NCI-H510A (cell line): ENCODE data around the gene BNC2.

Experiments
- DNase-seq: peaks from one replicate; lab custom pipeline; 2025; lab: John Stamatoyannopoulos, UW

Gene BNC2

GRCh38 chr9:16869131-16869881 lies 1.2 kb downstream of the BNC2 start:
- DNase-seq: no peak

DNA sequence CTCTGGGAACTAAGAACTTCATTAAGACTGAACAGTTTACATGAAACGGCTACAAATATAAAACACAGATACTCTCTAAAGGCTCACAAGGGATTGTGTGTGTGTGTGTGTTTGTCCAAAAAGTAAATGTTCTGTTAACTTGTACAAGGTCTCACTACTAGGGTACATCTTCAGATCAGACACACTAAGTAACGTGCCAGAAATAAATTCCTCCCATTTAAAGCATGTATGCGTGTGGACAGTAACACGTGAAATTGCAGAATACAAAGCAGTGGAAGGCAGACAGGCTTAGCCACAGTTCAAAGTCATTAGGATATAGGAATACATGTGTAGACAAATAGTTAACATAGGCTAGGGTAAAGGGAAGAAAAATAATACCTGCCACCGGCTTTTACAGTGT lies 1.8 kb downstream of the BNC2 start:
- DNase-seq: no peak

DNA sequence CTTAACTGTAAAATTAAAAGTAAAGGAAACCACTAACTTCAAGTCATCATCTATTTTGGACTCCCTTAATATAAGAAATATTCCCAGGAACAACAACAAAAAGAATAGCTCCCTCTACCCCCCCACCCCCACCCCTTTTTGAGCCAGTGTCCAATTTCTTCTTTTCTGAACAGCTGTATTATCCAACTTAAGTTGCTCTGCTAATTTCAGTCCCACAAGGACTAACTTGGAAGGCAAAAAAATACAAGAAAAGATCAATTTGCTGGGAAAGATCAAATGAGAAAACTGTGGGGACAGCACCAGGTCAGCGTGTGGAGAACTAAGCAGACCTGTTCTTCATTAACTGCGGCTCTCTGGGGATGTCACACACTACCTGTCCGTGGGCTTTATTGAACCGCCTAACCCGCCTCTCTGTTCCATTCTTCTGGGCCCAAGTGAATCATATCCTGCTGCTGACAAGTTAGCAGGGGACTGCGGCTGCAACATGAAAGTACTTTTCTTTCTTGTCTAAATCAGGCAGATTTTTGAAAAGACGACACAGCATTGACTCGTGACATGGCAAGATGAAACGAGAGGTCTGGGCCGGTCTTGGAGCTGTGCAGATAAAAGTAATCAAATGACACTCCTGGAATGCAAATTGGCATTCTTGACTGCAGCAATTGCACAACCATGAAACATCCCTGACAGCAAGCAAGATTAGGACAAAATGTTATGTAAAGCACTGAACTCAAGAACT lies 2.7 kb downstream of the BNC2 start:
- no peak for DNase-seq

GRCh38 chr9:16866587-16866986 lies 3.9 kb downstream of the BNC2 start:
- no peak for DNase-seq

GRCh38 chr9:16864649-16865434 lies 5.6 kb downstream of the BNC2 start:
- no peak for DNase-seq

GRCh38 chr9:16848179-16848578 lies 22.3 kb downstream of the BNC2 start:
- no peak for DNase-seq

- no peak for DNase-seq
Measured at GRCh38 chr9:16846986-16847385, 23.5 kb downstream of the BNC2 start.

DNA sequence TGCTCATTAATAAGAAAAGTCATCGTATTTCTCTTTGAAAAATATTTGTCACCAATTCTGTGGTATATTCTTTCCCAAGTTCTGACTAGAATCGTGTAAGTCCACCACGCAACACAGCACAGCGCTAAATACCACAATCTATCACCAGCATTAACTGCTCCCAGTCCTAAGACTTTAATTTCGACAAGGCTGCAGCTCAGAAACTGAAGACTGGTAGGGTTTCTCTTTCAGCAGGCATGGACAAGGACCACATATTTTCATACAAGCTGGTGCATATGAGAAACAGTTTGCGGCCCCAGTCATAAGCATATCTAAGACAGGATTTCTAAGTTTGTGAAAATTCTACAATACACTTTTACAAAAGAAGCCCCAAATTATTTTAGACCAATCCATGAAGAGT lies 24.1 kb downstream of the BNC2 start:
- no peak for DNase-seq

- no peak for DNase-seq
Measured at GRCh38 chr9:16834817-16835216, 35.7 kb downstream of the BNC2 start.

DNA sequence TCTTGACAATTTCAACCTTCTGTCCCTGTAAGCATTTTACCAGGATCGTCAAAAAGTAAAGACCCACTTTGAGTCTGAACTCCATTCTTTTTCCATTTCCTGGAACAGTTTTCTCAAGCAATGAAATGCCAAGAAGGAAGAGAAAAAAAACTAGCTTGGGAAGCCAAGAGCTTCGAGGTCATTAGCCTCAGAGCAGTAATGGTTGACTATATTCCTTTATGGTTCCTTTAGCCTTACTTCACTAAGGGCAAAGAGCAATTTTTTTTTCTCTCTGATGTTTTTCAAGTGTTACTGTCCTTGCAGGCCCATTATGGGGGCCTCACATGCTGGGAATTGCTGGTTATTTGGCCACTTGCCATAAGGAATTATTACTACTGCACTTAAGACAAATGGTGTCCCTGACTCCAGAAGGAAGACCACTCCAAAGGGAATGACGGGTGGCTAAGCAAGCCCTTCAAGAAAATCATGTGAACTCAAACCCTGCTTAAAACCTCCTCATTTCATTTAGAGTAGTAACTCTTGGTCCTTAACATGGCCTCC lies 37.1 kb downstream of the BNC2 start:
- no peak for DNase-seq

DNA sequence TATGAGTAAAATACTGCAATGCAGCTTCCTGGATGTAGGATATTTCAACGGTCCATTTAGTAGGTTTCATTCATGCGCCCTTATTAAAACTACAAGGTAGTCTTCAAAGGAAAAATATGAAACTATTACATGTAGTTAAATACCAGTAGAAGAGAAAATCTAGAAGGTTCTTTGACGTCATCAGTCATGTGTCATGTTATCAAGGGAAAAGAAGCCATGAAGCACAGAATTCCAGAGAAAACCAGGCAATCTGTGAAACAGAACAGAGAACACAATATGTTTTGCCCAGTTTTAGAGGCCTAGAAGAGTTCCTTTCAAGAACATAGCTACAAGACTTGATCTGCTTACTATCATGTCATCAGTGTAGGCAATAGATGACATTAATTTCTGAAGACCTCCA lies 38.4 kb downstream of the BNC2 start:
- no peak for DNase-seq

GRCh38 chr9:16830806-16831205 lies 39.7 kb downstream of the BNC2 start:
- DNase-seq: no peak

DNA sequence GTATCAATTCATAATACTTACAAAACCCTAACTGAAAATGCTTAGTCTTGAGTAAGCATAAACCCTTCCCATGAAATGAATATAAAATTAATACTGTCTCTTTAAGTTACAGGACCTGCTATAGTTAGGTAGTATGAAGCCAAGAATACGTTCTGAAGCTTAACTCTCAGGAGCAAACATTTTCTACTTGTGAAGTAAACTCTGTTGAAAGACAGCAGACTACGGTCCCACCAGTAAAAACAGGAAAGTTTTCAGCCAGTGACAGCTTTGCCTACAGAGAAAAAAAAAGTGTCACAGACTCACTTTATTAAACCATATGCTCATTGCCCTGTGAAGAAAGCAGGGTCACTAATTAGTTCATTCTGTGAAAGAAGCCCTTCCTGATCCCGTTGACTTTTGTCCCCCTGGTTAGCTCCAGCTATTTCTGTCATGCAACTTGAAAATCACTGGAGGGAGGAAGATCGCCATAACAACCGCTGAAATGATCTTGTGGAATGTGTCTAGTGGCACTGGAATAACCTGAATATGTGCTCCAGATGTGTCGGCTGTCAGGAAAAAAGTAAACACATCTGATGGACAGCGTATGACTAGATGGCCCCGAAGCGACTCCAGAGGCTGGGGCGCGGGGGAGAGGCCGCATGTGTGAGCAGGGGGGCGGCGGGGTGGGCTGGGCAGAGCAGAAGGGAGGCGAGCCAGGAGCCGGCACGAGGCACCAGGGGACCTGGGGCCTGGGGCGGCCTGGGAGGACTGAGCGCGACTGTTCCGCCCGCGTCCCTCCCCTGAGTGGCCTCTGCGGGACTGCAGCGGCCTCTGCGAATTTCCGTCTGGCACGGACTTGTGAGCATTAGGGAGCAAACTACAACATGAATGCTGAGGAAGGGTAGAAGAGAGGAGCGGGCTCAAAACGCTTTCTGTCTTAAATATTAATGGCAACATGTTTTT lies 41.9 kb downstream of the BNC2 start:
- no peak for DNase-seq

- no peak for DNase-seq
Measured at GRCh38 chr9:16825971-16826625, 44.4 kb downstream of the BNC2 start.

DNA sequence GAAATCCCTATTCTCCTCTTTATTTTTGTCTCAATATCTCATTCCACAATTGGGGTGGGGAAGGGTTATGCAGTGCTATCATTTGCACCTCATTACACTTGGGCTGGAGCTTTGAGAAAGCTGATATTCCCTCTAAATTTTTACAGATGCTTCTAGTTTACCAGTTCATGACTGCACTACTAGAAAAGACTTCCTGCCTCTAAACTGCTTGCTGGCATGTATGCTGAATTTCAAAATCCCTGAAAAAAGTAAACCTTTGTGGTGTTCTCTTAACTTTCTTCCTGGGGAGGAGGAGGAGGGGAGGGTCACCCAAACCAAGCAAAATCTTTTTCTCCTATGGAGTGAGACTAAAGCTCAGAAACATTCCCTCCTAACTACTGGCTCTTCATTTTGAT lies 45.1 kb downstream of the BNC2 start:
- DNase-seq: no peak

DNA sequence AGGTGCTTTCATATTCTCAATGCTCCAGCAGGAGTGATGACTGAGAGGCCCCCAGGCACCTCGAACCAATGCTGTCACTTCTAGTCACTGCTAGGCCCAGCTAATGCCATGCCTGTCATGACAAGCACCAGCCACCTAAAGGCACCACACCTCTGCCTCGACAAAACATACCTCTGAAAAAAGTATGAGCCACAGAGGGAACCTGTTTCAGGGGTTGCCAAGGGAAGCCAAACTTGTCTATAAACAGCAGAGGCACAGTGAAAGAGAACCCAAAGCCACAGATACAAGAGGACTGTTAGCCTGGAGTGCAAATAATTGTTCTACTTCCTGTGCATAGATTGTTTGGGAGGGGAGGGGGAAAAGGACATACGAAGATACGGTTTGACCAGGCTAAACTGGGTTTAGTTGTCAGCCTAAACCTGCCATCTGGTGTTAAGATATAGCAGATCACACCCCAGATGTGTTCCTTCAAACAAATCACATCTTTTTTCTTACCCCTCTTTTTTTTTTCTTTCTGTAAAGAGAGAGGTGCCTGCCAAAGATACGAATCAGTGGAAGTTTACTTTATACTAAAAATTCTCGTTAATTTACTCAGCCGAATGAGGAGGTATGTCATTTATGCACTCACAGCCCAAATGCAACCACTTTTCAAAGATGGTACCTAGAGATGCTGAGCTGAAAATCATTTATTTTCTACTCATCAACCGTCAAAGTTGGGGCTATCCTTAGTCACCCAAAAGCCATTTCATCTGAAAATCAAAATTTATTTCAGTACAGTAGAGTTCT lies 45.7 kb downstream of the BNC2 start:
- no peak for DNase-seq

DNA sequence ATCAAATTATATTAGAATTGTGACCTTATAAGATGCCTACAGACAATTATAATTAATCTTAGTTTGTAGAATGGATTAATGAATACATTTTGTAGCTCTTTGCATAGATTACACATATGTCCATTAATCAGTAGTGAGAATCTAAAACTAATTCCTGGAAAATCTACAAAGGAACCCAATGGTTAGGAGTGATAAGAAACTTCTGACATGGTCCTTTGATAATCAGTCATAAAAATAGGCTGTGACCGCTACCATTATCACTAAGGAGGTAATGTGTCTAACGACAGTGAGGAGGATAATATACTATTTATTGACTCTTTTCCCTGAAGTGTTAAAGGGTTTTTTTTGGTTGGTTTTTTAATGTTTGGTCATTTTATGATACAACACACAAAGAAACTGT lies 46.6 kb downstream of the BNC2 start:
- DNase-seq: no peak

GRCh38 chr9:16821344-16821743 lies 49.1 kb downstream of the BNC2 start:
- DNase-seq: no peak

DNA sequence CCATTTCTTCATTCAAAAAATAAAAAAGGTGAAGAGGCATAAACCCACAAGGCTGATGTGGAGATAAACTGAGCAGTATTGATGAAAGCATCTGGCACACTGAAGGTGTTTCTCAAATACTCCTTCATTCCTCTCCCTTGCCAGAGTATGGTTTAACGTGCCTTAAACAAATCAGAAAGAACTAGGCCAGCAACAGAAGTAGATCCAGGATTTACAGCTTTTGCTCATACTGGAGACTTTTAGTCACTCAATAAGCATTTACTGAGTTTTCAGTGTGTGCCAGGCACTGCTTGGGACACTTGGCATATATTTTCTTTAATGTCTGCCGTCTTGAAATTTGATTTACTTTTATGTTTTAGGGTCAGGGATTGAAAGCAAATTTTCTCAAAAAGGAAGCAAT lies 53.0 kb downstream of the BNC2 start:
- no peak for DNase-seq

GRCh38 chr9:16817002-16817401 lies 53.5 kb downstream of the BNC2 start:
- DNase-seq: no peak
